Keratinocyte (primary cell): Measurements from ENCODE around the gene COL11A1. TPM values are rescaled to one million over a fixed set of nuclear protein-coding genes. Genes with fewer than 3 reads are reported as not detected.
"Not testable (repeated sequence)": the region's sequence is repeated elsewhere in the genome, so short reads cannot be mapped to it uniquely, and the experiment has no call there.

Experiments used
- DNase-seq: peaks from one replicate; pipeline ENCODE4 v3.0.0-alpha.2; 2011; ENCODE audit warnings: low read depth, missing footprints, low spot score
- FAIRE-seq: peaks from 2 replicates; lab custom pipeline; 2011; peaks lifted over from hg19 to GRCh38; lab: Jason Lieb, UNC
- H2AFZ ChIP-seq: 2 replicates; pipeline ENCODE4 v1.6.0; 2012; ENCODE audit warnings: low read length, control low read depth, inconsistent platforms; ENCODE audit not compliant: control insufficient read depth
- H3K27ac ChIP-seq: 2 replicates; pipeline ENCODE4 v1.5.1; 2011; ENCODE audit warnings: low read length; ENCODE audit not compliant: control insufficient read depth, insufficient read depth
- H3K27me3 ChIP-seq: 3 replicates; pipeline ENCODE4 v1.6.0; 2011; ENCODE audit warnings: low read length; ENCODE audit not compliant: control insufficient read depth, insufficient read depth; ENCODE audit errors: extremely low read depth
- H3K36me3 ChIP-seq, 2 experiments: 2 replicates in 1 of 2; 3 replicates in 1 of 2; pipeline ENCODE4 v1.5.1; 2011; ENCODE audit warnings: low read length in 2 of 2, mild to moderate bottlenecking in 1 of 2; ENCODE audit not compliant: control insufficient read depth in 2 of 2, insufficient read depth in 2 of 2; ENCODE audit errors: extremely low read depth in 1 of 2
- H3K4me1 ChIP-seq: 3 replicates; pipeline ENCODE4 v1.5.1; 2011; ENCODE audit warnings: low read length; ENCODE audit not compliant: control insufficient read depth, insufficient read depth; ENCODE audit errors: extremely low read depth
- H3K4me2 ChIP-seq: 3 replicates; pipeline ENCODE4 v1.6.0; 2011; ENCODE audit warnings: low read depth, low read length; ENCODE audit not compliant: control insufficient read depth, insufficient read depth; ENCODE audit errors: extremely low read depth
- H3K4me3 ChIP-seq, 3 experiments: fragments of 200-600 bp in 1 of 3; sonication (generic) in 1 of 3; 2 replicates in 2 of 3; 3 replicates in 1 of 3; pipeline ENCODE4 v1.5.1; 2011 to 2016; ENCODE audit warnings: low read length in 3 of 3, mild to moderate bottlenecking in 3 of 3, control low read depth in 2 of 3, inconsistent platforms in 1 of 3, low read depth in 1 of 3, mixed read lengths in 1 of 3, mixed run types in 1 of 3, moderate library complexity in 1 of 3; ENCODE audit not compliant: control insufficient read depth in 2 of 3, insufficient read depth in 2 of 3; ENCODE audit errors: extremely low read depth in 1 of 3
- H3K79me2 ChIP-seq: 2 replicates; pipeline ENCODE4 v1.6.0; 2012; ENCODE audit warnings: low read length; ENCODE audit not compliant: control insufficient read depth, insufficient read depth
- H3K9ac ChIP-seq: 3 replicates; pipeline ENCODE4 v1.6.0; 2011; ENCODE audit warnings: low read length; ENCODE audit not compliant: control insufficient read depth, insufficient read depth; ENCODE audit errors: extremely low read depth
- H3K9me1 ChIP-seq: 3 replicates; pipeline ENCODE4 v1.6.0; 2011; ENCODE audit warnings: low read length; ENCODE audit not compliant: control insufficient read depth, insufficient read depth; ENCODE audit errors: extremely low read depth
- H3K9me3 ChIP-seq: 2 replicates; pipeline ENCODE4 v1.5.1; 2012; ENCODE audit warnings: low read depth, low read length; ENCODE audit not compliant: control insufficient read depth
- H4K20me1 ChIP-seq: 3 replicates; pipeline ENCODE4 v1.6.0; 2011; ENCODE audit warnings: low read length; ENCODE audit not compliant: control insufficient read depth, insufficient read depth; ENCODE audit errors: extremely low read depth
- CTCF ChIP-seq, 3 experiments: IDR thresholded peaks in 1 of 3; conservative IDR thresholded peaks in 1 of 3; optimal IDR thresholded peaks in 1 of 3; 2 replicates in 2 of 3; 3 replicates in 1 of 3; pipeline versions ENCODE3 to v1.5.1; 2011; ENCODE audit warnings: low read length in 3 of 3, mild to moderate bottlenecking in 3 of 3, moderate library complexity in 2 of 3, control low read depth in 1 of 3, inconsistent platforms in 1 of 3; ENCODE audit not compliant: insufficient read depth in 2 of 3; ENCODE audit errors: extremely low read depth in 1 of 3
- EZH2 ChIP-seq: IDR thresholded peaks from one replicate; pipeline ENCODE4 v1.6.1; 2012; ENCODE audit warnings: inconsistent platforms, mild to moderate bottlenecking, low read length, moderate library complexity
- dilution Hi-C: fragments of 300-500 bp; cut with MboI; formaldehyde crosslinking; loops from one replicate; pipeline ENCODE4 v1.7.0; 2020; ENCODE audit warnings: low sequenced_read_pairs; ENCODE audit not compliant: extremely low pct_ligation_motif_present
- polyA plus RNA-seq, 5 experiments: library from polyadenylated mRNA; depleted of rRNA in 3 of 5; stranded (reverse) in 3 of 5; stranded (forward) in 1 of 5; unstranded in 1 of 5; fragments of >200 nt; gene quantifications; 1 replicate in 1 of 5; 2 replicates in 3 of 5; 3 replicates in 1 of 5; pipeline versions ENCODE4 v1.2.1 to v1.2.3, GENCODE V29; 2011 to 2012; ENCODE audit warnings: missing spikeins in 2 of 5, low read depth in 1 of 5, low replicate concordance in 1 of 5

Gene COL11A1
- polyA plus RNA-seq, 1 donor (not counting 4 experiments of a cell fraction or from before 2014, with no cell fraction given) = 0.37 TPM

GRCh38 chr1:102941366-102941947 lies 166.9 kb downstream of the COL11A1 start:
- FAIRE-seq = no peak
- TF ChIP-seq EZH2 (no peak), CTCF (optimal IDR thresholded peaks at IDR 0.05 in 1 of 3, IDR thresholded peaks at IDR 0.05 in 1 of 3, conservative IDR thresholded peaks at IDR 0.05 in 1 of 3; ENCODE audit: extremely low read depth in 1 of 3, insufficient read depth in 2 of 3, low read length in 3 of 3) (no peak)
- Histone ChIP-seq H3K4me3 (no peak overlapping the region), H3K79me2 (no peaks in the 10 kb centered on the region), H3K27ac (no peak overlapping the region), H2AFZ (no peak overlapping the region), H3K9me3 (no peaks in the 10 kb centered on the region), H3K4me1 (no peaks in the 10 kb centered on the region), H3K9me1 (no peaks in the 10 kb centered on the region), H4K20me1 (no peaks in the 10 kb centered on the region), H3K36me3 (no peaks in the 10 kb centered on the region), H3K27me3 (no peaks in the 10 kb centered on the region), H3K4me2 (no peak overlapping the region), H3K9ac (no peak overlapping the region)
- dilution Hi-C loops = no loop called here
- no peak for DNase-seq

DNA sequence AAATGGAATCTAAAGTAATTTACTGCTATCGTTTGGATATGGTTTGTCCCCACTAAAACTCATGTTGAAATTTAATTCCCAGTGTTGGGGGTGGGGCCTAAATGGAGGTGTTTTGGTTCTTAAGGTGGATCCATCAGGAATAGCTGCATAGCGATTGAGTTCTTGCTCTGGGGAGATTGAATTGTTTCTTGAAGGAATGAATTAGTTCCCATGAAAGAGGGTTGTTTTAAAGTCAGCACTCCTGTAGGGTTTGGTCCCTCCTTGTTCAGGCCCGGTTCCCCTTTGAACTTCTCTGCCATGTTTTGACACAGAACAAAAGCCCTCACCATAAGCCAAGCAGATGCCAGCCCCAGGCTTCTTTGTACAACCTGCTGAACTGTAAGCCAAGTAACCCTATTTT lies 170.9 kb downstream of the COL11A1 start:
- no peaks in the 10 kb centered on the region for H3K36me3 ChIP-seq
- H3K4me1 ChIP-seq = no peaks in the 10 kb centered on the region
- no peak for FAIRE-seq
- H3K27ac ChIP-seq = no peak overlapping the region
- no peaks in the 10 kb centered on the region for H4K20me1 ChIP-seq
- no peak overlapping the region for H3K4me3 ChIP-seq
- no peak overlapping the region for H3K9ac ChIP-seq
- TF ChIP-seq CTCF (optimal IDR thresholded peaks at IDR 0.05 in 1 of 3, IDR thresholded peaks at IDR 0.05 in 1 of 3, conservative IDR thresholded peaks at IDR 0.05 in 1 of 3; ENCODE audit: extremely low read depth in 1 of 3, insufficient read depth in 2 of 3, low read length in 3 of 3) (no peak), EZH2 (no peak)
- no peaks in the 10 kb centered on the region for H3K27me3 ChIP-seq
- H3K9me3 ChIP-seq = no peaks in the 10 kb centered on the region
- no peak overlapping the region for H3K4me2 ChIP-seq
- H3K79me2 ChIP-seq = no peaks in the 10 kb centered on the region
- no peak overlapping the region for H2AFZ ChIP-seq
- no peak for DNase-seq
- dilution Hi-C loops = no loop called here
- H3K9me1 ChIP-seq = no peaks in the 10 kb centered on the region

GRCh38 chr1:102933362-102933761 lies 175.0 kb downstream of the COL11A1 start:
- dilution Hi-C loops, H2AFZ ChIP-seq, H3K4me3 ChIP-seq, H3K27me3 ChIP-seq, H3K79me2 ChIP-seq, H3K4me2 ChIP-seq, FAIRE-seq, H3K27ac ChIP-seq, H3K9me3 ChIP-seq, H4K20me1 ChIP-seq, H3K9me1 ChIP-seq, H3K36me3 ChIP-seq, H3K9ac ChIP-seq, DNase-seq, H3K4me1 ChIP-seq: not testable (repeated sequence)
